HG03066 (cell line): Measurements from ENCODE around the gene LRP1B.

Experiments
- ATAC-seq: cut with Tn5 transposase; IDR thresholded peaks from one replicate; pipeline ENCODE4 v1.9.1; 2021; ENCODE audit warnings: low read depth; ENCODE audit not compliant: unreplicated experiment

LRP1B gene

DNA sequence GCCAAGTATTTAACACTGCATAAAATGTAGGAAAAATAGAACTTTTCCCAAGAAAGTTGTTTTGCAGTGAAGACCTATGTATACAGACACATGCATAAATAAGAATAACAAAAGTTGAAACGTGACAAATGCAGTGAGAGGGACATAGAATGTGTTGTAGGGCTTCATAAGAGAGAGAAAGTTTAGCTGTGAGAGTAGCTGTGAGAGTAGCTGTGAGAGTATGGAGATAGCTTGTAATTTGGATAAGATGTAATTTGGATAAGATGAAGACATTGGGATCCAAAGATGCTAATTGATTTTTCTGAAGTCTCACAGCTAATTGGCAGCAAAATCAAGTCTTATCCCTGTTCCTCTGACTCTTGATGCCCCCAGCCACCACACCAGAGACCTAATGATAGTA, 170.9 kb downstream of the LRP1B start:
- no peak for ATAC-seq

DNA sequence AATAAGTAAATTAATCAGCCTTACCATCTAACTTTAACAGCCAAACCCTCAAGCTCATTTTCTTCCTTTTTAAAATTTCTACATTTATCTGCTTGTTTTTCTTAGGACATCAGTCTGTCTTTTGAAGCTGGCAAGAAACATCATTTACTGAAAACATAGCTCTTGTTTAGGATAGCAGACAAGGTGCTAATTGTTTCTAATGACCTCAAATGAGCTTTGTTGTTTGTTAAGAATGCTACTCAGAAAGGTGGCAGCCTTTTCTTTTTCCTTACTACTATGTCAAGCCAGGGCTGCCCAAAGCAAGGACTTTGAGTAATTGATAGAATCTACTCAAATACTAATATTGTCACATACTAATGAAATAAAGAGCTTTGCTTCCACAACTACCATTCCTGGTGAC, 171.8 kb downstream of the LRP1B start:
- ATAC-seq: no peak

DNA sequence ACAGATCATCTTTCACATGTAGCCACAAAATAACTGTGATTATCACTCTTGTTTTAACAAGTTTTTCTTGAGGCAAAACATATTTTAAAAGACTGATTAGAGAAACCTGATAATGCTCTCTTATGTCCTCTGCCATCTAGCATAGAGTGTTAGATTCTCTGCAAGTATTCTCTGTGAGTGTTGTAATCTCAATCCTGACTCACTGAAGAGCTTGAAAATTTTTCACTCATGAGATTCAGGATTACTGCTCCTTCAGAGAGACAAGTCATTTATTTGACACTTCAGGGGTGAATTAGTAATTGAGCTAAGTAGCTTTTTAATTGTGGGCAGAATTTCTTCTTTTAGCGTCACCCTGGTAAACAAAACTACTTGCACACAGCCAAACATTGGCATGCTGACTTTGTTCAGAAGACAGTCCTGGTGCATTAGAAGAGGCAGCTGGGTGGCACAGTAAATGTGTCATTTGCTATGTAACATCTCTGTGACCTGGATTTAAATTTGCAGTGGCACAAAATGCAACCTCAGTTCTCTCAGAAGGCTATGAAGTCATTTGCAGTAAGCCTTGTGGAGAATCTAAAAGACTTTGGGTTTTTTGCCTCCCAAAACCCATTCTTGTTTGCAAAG, 172.9 kb downstream of the LRP1B start:
- no peak for ATAC-seq

DNA sequence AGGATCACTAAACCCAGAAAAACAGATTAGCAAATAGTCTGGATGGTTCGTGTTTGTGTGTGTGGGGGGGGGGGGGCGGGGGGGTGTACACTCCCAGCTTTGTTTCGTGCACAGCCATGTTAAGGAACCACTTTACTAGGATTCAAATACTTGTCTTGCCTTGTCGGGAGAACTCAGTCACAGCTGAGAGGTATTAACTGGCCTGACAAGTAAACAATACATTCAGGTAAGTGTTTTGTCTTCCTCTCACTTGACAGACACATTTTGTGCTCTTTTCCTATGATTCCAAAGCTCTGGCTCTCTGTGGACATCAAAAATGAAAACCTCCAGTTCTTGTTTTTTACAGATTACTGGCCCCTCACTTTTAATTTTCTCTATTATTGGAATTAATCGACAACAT, 173.5 kb downstream of the LRP1B start:
- ATAC-seq: no peak

DNA sequence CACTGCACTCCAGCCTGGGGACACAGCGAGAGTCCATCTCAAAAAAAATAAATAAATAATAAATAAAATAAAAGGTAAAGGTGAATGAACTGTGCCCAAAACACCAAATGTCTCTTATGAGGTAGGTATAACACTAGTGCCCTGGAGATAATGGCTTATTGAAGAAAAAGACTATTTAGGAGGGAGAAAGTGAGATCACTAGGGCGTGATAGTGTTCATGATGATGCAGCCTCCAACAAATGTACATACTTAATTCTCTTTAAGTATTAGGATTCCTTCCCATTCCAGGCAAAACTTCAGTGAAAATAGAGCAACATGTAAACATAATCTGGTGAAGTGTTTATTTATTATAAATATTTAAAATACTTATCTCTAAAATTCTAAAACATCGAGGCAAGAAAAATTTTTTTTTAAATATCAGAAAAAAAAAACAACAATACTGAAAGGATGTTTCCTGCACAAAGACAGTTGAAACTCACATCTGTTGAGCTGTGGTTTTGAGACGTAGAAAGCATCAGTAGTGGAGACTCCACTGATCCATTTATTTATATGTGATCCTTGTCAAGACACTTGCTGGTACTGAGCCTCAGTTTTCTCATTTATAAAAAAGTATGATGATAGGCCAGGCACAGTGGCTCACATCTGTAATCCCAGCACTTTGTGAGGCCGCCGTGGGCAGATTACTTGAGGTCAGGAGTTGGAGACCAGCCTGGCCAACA, 183.3 kb downstream of the LRP1B start:
- ATAC-seq: no peak

DNA sequence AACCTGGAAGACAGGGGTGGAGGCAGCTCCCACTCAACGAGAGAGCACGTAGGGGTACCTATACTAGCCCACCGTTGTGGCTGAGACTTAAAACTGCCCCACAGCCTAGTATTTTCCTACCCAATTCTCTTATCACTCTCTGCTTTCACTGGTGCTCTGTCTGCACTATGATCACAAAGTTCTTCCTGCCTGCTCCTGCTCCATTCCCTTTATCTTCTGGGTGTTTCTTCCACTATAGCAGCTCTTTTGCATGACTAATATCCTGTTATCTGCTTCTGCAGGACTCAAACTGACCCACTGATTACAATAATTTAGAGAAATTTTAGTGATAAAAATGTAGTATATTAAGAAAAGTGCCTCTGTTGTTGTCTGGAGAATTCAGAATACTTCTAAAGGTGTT, 184.8 kb downstream of the LRP1B start:
- no peak for ATAC-seq

DNA sequence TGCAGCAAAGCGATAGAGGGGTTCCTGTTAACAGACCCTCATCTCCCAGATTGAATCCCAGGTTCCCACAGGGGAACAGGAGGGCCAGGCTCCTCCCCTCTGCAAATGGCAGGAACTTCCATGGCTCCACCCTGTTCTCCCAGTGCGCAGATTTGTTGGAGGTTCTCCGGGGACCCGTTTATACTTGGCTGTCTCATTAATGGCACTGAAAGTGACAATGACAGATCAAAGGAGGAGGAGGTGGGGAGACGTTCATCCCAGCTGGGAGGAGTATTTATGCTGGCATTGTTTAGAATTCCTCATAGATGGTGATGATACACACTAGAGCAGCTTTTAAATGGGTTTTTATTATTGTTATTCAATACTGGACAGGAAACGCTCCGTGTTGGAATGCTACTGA, 186.9 kb downstream of the LRP1B start:
- ATAC-seq: no peak

DNA sequence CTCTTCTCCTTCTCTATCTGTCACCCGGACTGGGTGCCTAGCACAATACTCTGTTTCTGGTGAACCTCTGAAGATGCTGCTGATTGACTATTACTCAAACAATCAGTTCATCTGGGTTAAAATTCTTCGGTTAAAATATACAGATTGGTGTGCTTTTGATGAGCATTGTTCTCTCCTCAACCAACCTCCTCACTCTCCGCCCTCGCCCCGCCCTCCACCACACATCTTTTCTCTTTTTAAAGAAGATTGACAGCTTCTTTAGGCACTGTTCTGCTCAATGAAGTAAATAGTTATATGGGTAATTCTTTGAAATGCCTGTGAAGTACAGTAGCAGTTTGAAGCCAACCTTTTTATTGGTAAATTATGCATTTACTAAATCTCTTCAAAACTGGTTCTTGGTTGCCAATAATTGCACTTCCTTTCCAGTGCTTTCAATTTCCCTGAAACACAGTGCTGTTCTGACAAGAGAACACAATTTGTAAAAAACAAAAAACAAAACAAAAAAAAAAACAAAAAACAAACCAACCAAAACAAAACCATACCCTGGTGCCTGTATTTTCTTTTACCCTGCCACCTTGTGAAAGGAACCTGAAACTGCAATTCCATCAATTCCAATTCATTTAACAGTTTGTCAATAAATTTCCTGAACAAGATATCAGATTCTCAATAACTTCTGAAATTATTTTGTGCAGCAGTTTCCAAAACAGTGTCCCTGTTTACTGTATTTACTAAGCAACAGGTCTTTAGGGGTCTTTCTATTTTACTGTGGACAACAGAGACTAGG, 188.6 kb downstream of the LRP1B start:
- no peak for ATAC-seq

DNA sequence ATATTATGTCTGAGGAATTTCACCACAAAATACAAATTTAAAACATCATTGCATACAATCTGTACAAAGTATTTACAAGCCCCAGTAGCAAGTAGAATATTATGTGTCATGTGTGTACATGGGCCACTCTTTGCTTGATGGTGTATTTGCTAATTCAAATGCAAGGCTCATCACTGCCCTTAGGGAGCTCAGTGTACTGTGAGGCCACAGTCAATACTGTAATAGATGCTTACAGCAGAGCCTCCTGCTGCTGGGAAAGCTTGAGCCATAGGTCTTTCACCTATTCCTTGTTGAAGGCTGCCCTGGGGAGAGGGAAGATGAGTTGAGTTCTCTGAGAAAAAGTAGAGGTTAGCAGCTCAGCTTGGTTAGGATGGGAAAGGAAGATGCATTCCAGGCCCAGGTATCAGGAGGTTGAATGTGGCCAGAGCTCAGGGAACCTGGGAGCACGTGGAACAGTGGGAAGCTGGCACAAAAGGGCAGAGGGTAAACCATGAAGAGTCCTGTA, 189.6 kb downstream of the LRP1B start:
- no peak for ATAC-seq

DNA sequence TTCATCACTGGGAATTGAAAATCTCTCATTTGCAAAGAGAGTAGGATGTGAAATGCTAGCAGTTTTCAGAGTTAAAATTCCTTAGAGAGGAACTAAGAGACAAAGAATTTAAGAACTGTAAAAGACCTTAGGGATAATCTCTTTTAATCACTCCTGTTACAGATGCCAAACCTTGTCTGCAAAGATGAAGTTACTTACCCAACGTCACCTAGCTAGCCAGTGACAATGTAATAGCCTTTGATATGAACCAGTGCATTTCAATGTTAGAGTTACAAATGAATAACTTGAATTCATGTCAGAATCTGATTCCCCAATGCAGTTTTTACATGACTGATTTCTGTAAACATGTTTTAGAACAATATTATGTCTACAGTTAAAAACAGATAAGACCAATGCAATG, 190.1 kb downstream of the LRP1B start:
- ATAC-seq: no peak

DNA sequence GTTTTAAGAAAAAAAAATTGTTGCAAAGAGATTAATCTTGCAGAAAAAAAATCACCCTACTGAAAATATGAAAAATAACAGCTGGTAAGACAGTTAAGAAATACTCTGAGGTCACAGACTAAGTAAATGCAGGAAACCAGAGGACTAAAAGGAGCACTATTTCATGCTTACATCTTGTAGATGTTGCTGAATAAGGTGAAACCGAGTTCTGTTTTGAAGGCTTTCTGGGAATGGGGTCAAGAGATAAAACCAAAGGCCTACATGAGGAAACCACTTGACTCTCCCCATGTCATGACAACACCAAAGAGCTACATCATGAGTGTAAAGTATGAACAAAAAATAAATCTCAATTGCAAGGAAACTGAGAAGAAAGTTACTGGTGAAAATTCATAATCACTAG, 197.6 kb downstream of the LRP1B start:
- no peak for ATAC-seq

DNA sequence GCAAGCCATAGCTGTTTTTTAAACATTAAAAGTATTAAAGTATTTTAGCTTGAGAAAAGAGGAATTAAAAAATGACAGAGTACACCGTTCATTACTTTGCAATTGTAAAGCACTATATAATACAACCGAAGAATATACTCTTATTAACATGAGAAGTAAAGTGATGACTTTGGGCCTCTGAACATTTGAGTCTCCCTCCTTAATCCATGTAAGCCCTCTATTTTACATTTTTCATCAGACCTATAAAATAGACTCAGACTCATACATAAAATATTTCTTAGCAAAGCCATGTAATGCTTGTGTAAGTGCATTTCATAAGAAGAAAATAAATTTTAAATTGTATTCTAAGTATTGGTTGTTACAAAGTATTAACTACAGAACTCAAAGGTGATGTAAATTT, 198.6 kb downstream of the LRP1B start:
- ATAC-seq: no peak

DNA sequence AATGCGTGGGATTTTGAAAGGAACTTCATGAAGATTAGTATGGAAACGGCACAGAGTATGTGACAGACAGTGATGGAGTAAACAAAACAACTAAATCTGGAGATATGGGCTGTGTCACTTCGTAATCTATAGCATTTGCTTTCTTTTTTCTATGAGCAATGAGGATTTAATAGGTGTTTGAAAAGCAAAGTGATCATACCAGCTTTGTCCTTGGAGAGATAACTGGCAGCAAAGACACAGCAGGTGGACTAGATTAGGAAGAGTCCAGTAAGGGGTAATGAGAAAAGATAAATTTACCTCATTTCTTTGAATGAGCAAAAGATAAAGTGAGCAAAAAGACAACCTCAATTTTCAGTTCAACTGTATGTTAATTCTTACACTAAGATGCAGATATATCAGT, 199.0 kb downstream of the LRP1B start:
- ATAC-seq: no peak

DNA sequence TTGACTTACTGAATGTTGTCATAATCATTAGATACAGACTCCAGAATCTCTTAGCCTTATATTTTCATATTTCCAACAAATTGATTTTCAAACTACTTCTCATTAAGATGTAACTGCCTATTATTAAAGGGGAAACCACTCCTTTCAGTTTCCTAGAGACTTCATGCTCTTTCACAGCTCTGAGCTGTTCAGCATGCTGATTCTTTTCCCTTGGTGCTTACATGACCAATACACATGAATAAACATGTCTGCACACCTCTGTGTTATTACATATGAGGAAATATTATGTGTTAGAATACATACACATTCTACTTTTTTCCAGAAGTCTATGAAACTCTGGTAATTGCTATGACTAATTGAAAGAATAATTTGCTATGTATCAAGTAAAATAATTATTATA, 200.0 kb downstream of the LRP1B start:
- ATAC-seq: no peak

DNA sequence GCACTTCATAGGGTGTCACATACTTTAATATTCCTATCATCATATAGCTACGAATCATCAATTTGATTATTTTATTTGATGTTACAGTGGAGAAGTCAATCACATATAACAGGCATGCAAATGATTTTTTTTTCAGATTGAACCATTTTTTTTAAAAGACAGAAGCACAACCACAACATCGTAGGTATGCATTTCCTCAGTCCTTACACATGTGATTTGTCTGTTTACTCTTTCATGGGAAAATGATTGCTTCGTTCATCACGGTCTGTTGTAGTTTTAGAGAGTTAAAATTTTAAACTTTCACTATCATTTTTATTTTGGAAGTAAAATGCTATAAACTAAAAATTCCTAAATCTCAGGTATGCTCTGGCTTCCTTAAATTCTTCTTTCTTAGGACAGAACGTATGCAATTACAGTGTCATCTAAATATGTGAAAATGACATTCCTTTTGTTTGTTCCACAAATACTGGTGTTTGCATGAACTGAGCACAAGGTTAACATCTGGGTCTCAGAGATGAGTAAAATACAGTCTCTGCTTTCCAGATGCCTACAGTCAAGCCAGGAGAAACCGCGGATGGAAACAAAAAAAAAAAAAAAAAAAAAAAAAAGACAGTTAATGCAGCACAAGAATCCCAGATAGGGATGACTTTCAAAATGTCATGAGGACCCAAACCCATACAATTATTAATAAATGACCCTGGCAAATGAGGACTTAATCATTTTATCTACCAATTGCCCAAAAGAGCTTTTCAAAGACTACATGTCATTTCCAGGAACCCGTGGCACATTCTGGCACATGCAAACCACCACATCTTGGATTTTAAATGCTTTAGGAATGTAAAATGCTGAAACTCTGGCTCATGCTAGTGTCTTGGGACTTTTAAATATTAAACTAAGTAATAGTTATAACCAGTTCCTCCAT, 201.2 kb downstream of the LRP1B start:
- ATAC-seq: no peak

DNA sequence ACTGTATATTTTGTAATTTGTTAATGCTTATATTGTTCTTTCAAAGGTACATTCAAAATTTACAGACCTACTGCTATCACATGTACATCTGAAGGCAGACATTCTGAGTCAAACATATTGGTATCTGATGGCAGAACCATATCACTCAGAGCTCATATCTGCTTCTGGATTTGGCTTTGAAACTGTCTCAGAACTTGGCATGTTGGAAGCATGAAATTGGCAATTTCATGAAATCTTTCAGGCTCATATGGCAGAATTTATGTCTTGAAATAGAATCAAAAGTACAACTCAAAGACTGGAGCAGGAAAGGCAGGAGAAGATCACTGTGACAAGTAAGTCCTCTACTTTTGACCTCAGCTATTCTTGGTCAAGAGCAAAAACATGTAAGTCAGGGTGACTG, 202.3 kb downstream of the LRP1B start:
- no peak for ATAC-seq

DNA sequence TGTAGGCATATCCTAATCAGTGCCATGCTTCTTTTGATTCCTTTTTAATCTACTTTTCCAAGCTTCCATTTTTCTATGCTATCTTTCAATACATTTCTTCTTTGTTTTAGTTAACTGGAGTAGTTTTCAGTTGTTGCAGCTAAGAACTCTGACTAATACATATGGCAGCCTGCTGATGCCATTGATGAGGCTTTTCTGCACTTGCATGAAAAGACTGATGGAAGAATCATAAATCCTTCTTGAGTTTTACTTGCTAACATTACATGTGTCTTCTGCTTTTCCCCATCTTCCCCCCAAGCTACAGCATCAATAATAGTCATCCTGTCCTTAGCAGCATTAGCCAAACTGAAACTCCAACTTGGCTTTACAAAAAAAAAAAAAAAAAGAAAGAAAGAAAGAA, 203.3 kb downstream of the LRP1B start:
- ATAC-seq: no peak

DNA sequence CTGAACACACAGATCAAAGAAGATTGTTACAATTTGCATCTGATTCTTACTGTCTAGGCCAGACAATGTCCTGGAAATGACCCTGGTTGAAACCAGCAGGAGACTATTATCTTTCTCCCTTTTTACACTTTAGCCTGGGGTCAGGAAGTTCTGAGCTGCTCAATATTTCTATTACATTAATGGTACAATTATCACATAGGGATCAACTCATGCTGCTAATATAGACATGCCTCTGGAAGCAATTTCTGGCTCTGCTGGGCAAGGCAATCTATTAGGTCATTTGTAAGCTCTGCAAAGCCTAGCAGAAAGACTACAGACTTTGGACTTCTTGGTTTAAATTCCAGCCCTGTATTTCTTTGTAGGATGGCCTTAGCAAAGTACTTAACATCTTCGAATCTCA, 205.3 kb downstream of the LRP1B start:
- ATAC-seq: no peak

DNA sequence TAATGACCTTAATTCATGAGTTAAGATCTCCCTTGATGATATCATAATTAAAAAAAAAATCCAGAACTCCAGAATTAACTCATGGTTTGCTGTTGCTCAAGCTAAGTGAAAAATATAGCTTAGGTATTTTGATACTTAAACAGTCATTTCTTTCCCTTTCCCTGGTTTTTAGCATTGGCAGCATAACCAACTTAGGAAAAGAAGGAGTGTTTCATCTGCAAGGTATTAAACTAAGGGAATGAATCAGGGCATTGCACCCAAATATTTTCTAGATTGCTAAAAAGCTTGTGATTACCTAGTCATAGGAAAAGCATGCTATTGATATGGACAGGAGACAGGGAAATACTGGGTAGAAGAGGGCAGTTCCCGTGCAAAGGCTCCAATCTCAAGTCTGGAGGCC, 207.2 kb downstream of the LRP1B start:
- no peak for ATAC-seq

DNA sequence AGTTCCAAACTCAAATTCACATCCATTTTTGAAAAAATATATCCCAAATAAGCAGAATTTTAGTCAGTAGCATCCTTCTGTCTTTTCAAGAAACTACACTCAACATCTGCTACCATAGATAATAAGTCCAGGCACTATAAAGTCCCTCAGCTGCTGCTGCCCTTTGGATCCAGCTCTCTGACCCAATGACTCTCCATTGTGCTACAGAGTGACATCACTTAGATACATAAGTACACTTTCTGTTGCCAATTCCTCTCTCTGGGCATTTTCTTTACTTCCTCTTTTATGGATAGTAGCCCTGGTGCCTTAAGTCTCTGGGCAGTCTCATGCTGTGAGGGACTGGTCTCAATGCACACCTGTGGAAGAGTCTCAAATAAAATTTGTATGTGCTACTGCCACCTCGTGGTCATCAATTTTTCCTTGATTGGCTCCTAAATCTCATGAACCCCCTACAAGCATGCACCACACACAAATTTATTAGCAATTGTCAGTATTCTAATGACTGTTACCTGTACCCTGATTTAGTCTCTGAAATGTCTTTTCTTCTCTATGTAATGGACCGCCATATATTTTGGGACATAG, 219.2 kb downstream of the LRP1B start:
- peak; percentile 67 for ATAC-seq
